HG02759 (cell line): ENCODE measurements around the gene POC1B.
"Not testable (repeated sequence)": the region's sequence is repeated elsewhere in the genome, so short reads cannot be mapped to it uniquely, and the experiment has no call there.

Experiments
- ATAC-seq: cut with Tn5 transposase; IDR thresholded peaks from one replicate; pipeline ENCODE4 v1.9.1; 2021; ENCODE audit warnings: mild to moderate bottlenecking, moderate library complexity; ENCODE audit not compliant: unreplicated experiment

Gene POC1B

GRCh38 chr12:89468017-89468416 is 57.8 kb downstream of the POC1B start:
- no peak for ATAC-seq

GRCh38 chr12:89464974-89465592 is 60.8 kb downstream of the POC1B start:
- no peak for ATAC-seq

GRCh38 chr12:89461649-89462612 is 63.9 kb downstream of the POC1B start:
- peak; percentile 90 for ATAC-seq

GRCh38 chr12:89461190-89461589 is 64.7 kb downstream of the POC1B start:
- peak; percentile 18 for ATAC-seq

- not testable (repeated sequence) for ATAC-seq
These were observed 66.6 kb downstream of the POC1B start for GRCh38 chr12:89459279-89459678.

GRCh38 chr12:89456565-89456964 is 69.3 kb downstream of the POC1B start:
- ATAC-seq = no peak

GRCh38 chr12:89454080-89454848 is 71.6 kb downstream of the POC1B start:
- ATAC-seq = no peak

- no peak for ATAC-seq
These were observed 72.5 kb downstream of the POC1B start for GRCh38 chr12:89453121-89453978.

GRCh38 chr12:89451841-89452251 is 74.0 kb downstream of the POC1B start:
- ATAC-seq = no peak

- ATAC-seq = no peak
These were observed 74.9 kb downstream of the POC1B start for GRCh38 chr12:89450907-89451306.

- ATAC-seq = no peak
These were observed 76.9 kb downstream of the POC1B start for GRCh38 chr12:89448951-89449371.

GRCh38 chr12:89448526-89448925 is 77.3 kb downstream of the POC1B start:
- ATAC-seq = no peak

GRCh38 chr12:89439941-89440340 is 85.9 kb downstream of the POC1B start:
- no peak for ATAC-seq

- ATAC-seq = no peak
These were observed 88.6 kb downstream of the POC1B start for GRCh38 chr12:89437231-89437630.

GRCh38 chr12:89436062-89436461 is 89.8 kb downstream of the POC1B start:
- ATAC-seq = no peak

- no peak for ATAC-seq
These were observed 92.2 kb downstream of the POC1B start for GRCh38 chr12:89433634-89434033.

GRCh38 chr12:89432396-89432795 is 93.5 kb downstream of the POC1B start:
- ATAC-seq = no peak

- no peak for ATAC-seq
These were observed 96.3 kb downstream of the POC1B start for GRCh38 chr12:89429528-89429927.

- peak; percentile 90 for ATAC-seq
These were observed 98.2 kb downstream of the POC1B start for GRCh38 chr12:89427508-89428156.

- ATAC-seq = no peak
These were observed 101.0 kb downstream of the POC1B start for GRCh38 chr12:89424846-89425245.
